Iris pigment epithelial cell (primary cell): Measurements from ENCODE around the gene ITPR2.
A peak's percentile ranks its signal among the peaks of the same experiment; 100 is the strongest.
"Not testable (repeated sequence)": the region's sequence is repeated elsewhere in the genome, so short reads cannot be mapped to it uniquely, and the experiment has no call there.

Experiments used
- DNase-seq: peaks from one replicate; pipeline ENCODE4 v3.0.0-alpha.2; 2011; ENCODE audit warnings: low read depth

The ITPR2 gene

GRCh38 chr12:26517320-26517719 is 315.7 kb downstream of the ITPR2 start:
- not testable (repeated sequence) for DNase-seq

GRCh38 chr12:26514364-26514763 is 318.6 kb downstream of the ITPR2 start:
- DNase-seq: no peak

- no peak for DNase-seq
These were observed 319.5 kb downstream of the ITPR2 start for GRCh38 chr12:26513363-26514043.

- no peak for DNase-seq
These were observed 320.8 kb downstream of the ITPR2 start for GRCh38 chr12:26512213-26512612.

- DNase-seq: no peak
These were observed 322.7 kb downstream of the ITPR2 start for GRCh38 chr12:26510354-26510674.

GRCh38 chr12:26507613-26508012 is 325.4 kb downstream of the ITPR2 start:
- DNase-seq: no peak

- no peak for DNase-seq
These were observed 332.9 kb downstream of the ITPR2 start for GRCh38 chr12:26499979-26500640.

GRCh38 chr12:26496170-26496569 is 336.8 kb downstream of the ITPR2 start:
- DNase-seq: peak; percentile 38

- no peak for DNase-seq
These were observed 339.3 kb downstream of the ITPR2 start for GRCh38 chr12:26493656-26494055.

- DNase-seq: peak; percentile 8
These were observed 340.6 kb downstream of the ITPR2 start for GRCh38 chr12:26492406-26492805.

GRCh38 chr12:26489908-26490307 is 343.1 kb downstream of the ITPR2 start:
- DNase-seq: no peak

GRCh38 chr12:26488351-26488750 is 344.6 kb downstream of the ITPR2 start:
- DNase-seq: no peak

- DNase-seq: peak; percentile 15
These were observed 359.7 kb downstream of the ITPR2 start for GRCh38 chr12:26473291-26473690.

GRCh38 chr12:26471560-26471959 is 361.4 kb downstream of the ITPR2 start:
- DNase-seq: peak; percentile 55

GRCh38 chr12:26469421-26470180 is 363.4 kb downstream of the ITPR2 start:
- DNase-seq: no peak

- DNase-seq: no peak
These were observed 365.6 kb downstream of the ITPR2 start for GRCh38 chr12:26467351-26467750.

- no peak for DNase-seq
These were observed 366.3 kb downstream of the ITPR2 start for GRCh38 chr12:26466726-26467125.

- no peak for DNase-seq
These were observed 367.4 kb downstream of the ITPR2 start for GRCh38 chr12:26465419-26466097.

GRCh38 chr12:26461776-26462175 is 371.2 kb downstream of the ITPR2 start:
- no peak for DNase-seq

- DNase-seq: no peak
These were observed 372.6 kb downstream of the ITPR2 start for GRCh38 chr12:26460361-26460760.

GRCh38 chr12:26455936-26456574 is 376.9 kb downstream of the ITPR2 start:
- no peak for DNase-seq

GRCh38 chr12:26453246-26453645 is 379.7 kb downstream of the ITPR2 start:
- no peak for DNase-seq
